Tibial nerve (tissue), 3 donors: ENCODE results near the gene B3GAT2.

Experiments
- POLR2A ChIP-seq, 2 donors: fragments of 450-650 bp; IDR thresholded peaks; one replicate each; pipeline ENCODE4 v1.6.1; 2017; ENCODE audit warnings: antibody characterized with exemption in 2 of 2, mild to moderate bottlenecking in 2 of 2, moderate library complexity in 2 of 2
- TF ChIP-seq, protein P1 (sequence below), 5 experiments: fragments of 200-600 bp in 3 of 5; fragments of 450-650 bp in 2 of 5; sonication (generic) in 3 of 5; IDR thresholded peaks; one replicate each; pipeline ENCODE4 v1.5.1; 2016 to 2019; ENCODE audit warnings: antibody characterized with exemption in 5 of 5, mild to moderate bottlenecking in 3 of 5, moderate library complexity in 2 of 5

DNA sequence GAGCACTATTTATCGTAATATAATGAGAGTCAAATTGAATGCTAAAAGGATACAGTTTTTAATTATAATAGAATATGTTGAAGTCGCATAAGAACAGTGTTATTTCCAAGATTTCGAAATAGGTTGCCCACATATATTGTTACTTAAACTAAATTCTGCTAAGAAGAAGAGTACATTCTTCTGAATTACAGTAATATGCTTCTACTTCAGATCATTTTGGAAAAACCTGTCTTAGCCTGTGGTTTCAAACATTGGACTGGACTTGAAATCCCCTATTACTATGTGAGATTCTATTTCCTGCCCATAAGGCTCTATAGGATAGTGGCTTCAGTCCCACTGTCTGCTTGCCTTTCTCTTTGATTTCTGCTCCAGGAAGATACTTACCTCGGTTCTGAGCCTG is 137.2 kb downstream of the B3GAT2 start:
- TF ChIP-seq, protein P1, sequence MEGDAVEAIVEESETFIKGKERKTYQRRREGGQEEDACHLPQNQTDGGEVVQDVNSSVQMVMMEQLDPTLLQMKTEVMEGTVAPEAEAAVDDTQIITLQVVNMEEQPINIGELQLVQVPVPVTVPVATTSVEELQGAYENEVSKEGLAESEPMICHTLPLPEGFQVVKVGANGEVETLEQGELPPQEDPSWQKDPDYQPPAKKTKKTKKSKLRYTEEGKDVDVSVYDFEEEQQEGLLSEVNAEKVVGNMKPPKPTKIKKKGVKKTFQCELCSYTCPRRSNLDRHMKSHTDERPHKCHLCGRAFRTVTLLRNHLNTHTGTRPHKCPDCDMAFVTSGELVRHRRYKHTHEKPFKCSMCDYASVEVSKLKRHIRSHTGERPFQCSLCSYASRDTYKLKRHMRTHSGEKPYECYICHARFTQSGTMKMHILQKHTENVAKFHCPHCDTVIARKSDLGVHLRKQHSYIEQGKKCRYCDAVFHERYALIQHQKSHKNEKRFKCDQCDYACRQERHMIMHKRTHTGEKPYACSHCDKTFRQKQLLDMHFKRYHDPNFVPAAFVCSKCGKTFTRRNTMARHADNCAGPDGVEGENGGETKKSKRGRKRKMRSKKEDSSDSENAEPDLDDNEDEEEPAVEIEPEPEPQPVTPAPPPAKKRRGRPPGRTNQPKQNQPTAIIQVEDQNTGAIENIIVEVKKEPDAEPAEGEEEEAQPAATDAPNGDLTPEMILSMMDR (IDR thresholded peaks at IDR 0.05) = no peak
- TF ChIP-seq POLR2A (IDR thresholded peaks at IDR 0.05) = no peak
